HG02852 (cell line): ENCODE results near the gene KRTAP19-8.

Experiments used
- ATAC-seq: cut with Tn5 transposase; IDR thresholded peaks from one replicate; pipeline ENCODE4 v1.9.1; 2021; ENCODE audit warnings: mild to moderate bottlenecking, moderate library complexity; ENCODE audit not compliant: unreplicated experiment

Gene KRTAP19-8

GRCh38 chr21:31038376-31038775 lies at the start of gene KRTAP19-8:
TSS of gene KRTAP19-8 (minus strand) at chr21:31038476. CDS start at chr21:31038443, 33 bp downstream.
- no peak for ATAC-seq

GRCh38 chr21:31087639-31088473 lies 49.6 kb upstream of the KRTAP19-8 start:
- ATAC-seq: no peak

- ATAC-seq: no peak
These were observed 46.4 kb upstream of the KRTAP19-8 start for GRCh38 chr21:31084689-31085088.

GRCh38 chr21:31078796-31079195 lies 40.5 kb upstream of the KRTAP19-8 start:
- peak; percentile 83 for ATAC-seq

GRCh38 chr21:31078216-31078615 lies 39.9 kb upstream of the KRTAP19-8 start:
- no peak for ATAC-seq

GRCh38 chr21:31075848-31076247 lies 37.6 kb upstream of the KRTAP19-8 start:
- no peak for ATAC-seq

- ATAC-seq: no peak
These were observed 34.3 kb upstream of the KRTAP19-8 start for GRCh38 chr21:31072533-31072932.

- peak; percentile 95 for ATAC-seq
These were observed 26.5 kb upstream of the KRTAP19-8 start for GRCh38 chr21:31064803-31065202.

GRCh38 chr21:31052489-31053142 lies 14.3 kb upstream of the KRTAP19-8 start:
- no peak for ATAC-seq

- no peak for ATAC-seq
These were observed 12.4 kb upstream of the KRTAP19-8 start for GRCh38 chr21:31050577-31051157.

- ATAC-seq: no peak
These were observed 7.6 kb upstream of the KRTAP19-8 start for GRCh38 chr21:31045841-31046240.

GRCh38 chr21:31043471-31043870 lies 5.2 kb upstream of the KRTAP19-8 start:
- ATAC-seq: no peak

GRCh38 chr21:31042080-31042464 lies 3.8 kb upstream of the KRTAP19-8 start:
- peak; percentile 44 for ATAC-seq

- peak; percentile 54 for ATAC-seq
These were observed 3.2 kb upstream of the KRTAP19-8 start for GRCh38 chr21:31041295-31042079.

GRCh38 chr21:31034378-31034777 lies 3.9 kb downstream of the KRTAP19-8 start:
- ATAC-seq: no peak

GRCh38 chr21:31030367-31031106 lies 7.7 kb downstream of the KRTAP19-8 start:
- ATAC-seq: peak; percentile 81

- ATAC-seq: no peak
These were observed 14.6 kb downstream of the KRTAP19-8 start for GRCh38 chr21:31023680-31024079.

- ATAC-seq: no peak
These were observed 16.0 kb downstream of the KRTAP19-8 start for GRCh38 chr21:31022306-31022705.

- ATAC-seq: no peak
These were observed 20.0 kb downstream of the KRTAP19-8 start for GRCh38 chr21:31018232-31018631.

- no peak for ATAC-seq
These were observed 23.4 kb downstream of the KRTAP19-8 start for GRCh38 chr21:31014891-31015290.
